GM19395 (cell line): ENCODE measurements around the gene HIF1A.
"Not testable (repeated sequence)": the region's sequence is repeated elsewhere in the genome, so short reads cannot be mapped to it uniquely, and the experiment has no call there.

Experiments used
- ATAC-seq: cut with Tn5 transposase; IDR thresholded peaks from one replicate; pipeline ENCODE4 v1.9.1; 2021; ENCODE audit warnings: mild to moderate bottlenecking, moderate library complexity; ENCODE audit not compliant: unreplicated experiment

HIF1A gene

DNA sequence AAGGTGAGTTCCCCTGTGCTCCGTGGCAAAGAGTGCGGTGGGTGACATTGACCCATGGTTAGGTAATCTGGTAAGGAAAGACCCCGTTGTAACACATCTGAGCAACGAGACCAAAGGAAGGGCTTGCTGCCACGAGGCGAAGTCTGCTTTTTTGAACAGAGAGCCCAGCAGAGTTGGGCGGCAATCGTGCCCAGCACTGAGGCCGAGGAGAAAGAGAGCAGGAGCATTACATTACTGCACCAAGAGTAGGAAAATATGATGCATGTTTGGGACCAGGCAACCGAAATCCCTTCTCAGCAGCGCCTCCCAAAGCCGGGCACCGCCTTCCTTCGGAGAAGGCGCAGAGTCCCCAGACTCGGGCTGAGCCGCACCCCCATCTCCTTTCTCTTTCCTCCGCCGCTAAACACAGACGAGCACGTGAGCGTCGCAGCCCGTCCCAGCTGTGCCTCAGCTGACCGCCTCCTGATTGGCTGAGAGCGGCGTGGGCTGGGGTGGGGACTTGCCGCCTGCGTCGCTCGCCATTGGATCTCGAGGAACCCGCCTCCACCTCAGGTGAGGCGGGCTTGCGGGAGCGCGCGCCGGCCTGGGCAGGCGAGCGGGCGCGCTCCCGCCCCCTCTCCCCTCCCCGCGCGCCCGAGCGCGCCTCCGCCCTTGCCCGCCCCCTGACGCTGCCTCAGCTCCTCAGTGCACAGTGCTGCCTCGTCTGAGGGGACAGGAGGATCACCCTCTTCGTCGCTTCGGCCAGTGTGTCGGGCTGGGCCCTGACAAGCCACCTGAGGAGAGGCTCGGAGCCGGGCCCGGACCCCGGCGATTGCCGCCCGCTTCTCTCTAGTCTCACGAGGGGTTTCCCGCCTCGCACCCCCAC, at the start of gene HIF1A:
Gene HIF1A, plus strand, starts transcription at position 684 of the 865 bp plus-strand sequence. CDS start 292 bp downstream, outside the sequence.
- peak; percentile 92 for ATAC-seq

DNA sequence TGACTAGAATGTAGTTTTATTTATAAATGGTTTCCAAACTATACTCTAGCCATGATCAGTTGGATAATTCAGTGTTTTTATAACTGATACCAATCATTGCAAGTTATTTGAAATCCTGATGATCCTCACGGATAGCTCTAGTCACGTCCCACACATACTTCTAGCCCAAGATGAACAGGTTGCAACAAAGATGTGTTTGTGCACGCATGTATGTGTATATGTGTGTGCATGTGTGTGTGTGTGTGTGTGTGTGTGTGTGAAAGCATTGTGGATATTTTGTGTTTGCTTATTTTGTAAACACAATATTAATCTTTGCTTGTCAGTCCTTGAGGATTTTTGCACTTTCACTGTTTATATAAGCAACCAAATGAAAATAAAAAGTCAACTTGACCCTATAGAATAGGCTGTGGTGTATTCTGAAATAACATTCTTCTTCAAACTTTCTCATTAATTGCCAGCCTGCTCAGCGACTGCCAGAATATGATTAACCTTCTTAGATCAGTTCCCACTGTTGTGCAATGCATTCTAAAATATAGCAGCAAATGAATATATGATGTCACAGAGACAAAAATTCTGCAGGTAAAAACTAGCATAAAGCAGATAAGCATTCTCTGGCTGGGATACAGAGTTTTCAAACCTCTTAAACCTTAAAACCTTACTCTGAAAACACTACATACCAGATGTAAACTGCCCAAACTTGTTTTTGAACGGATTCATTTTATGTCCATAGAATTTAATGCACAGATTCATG, 48.8 kb upstream of the HIF1A start:
- ATAC-seq, result no peak

DNA sequence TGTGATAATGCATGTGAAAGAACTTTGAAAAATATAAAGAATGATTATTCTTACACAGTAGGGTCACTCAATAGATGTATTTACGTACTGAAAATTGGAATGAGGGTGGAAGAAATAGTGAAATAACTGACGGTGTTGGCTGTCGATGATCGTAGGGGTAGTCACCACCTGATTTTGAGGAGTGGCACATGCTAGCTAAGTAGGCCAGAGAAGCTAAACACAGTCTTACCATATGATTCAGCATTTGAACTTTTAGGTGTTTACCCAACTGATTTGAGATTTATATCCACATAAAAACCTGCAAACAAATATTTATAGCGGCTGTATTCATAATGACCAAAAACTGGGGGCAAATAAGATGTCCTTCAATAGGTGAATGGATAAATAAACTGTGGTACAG, 47.6 kb upstream of the HIF1A start:
- ATAC-seq, result no peak

DNA sequence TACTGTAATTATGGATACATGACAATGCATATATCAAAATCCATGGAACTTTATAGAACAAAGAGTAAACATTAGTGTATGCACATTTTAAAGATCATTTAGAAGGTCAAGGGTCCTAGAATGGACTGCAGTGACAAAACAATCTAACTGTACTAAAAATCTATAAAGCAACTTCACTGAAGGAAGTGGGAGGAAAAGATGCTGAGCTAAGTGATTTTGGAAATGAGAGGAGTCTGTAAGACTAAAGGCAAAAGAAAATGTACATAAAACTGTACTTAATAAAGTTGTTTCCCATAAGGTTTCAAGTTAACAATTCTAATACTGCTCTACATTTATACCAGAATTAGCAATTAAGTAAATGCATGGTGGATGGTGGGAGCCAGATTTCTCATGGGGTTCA, 46.9 kb upstream of the HIF1A start:
- ATAC-seq, result no peak

DNA sequence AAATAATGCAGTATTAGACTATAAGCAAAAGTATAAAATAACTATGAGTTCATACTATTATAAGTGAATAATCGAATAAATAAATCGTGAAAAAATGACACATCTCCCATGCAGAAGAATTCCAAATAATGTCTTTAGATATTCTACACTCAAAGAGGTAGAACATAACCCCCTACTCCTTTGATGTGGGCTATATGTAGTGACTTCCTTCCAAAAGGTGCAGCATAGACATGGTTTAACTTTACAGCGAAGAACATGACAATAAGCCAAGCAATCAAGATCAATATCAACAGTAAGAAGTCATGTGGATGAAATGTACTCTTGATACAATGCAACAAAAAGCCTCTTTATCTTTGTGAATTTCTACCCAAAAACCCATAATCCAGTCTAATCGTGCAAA, 46.0 kb upstream of the HIF1A start:
- ATAC-seq, result no peak

DNA sequence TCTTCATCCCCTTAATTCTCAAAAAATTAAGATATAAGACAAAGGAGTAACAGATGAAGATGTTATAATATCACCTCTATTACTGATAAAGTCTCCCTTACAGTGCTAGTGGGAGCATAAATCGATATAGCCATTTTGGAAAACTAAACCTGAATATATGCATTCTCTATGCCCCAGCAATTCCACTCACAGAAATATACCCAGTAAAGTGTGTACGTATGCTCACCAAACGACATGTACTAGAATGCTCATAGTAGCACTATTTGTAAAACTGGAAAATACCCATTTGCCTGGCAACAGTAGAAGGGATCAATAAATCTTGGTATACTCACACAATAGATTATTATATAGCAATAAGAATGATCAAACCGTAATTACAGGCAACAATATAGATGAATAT, 44.0 kb upstream of the HIF1A start:
- ATAC-seq, result no peak

DNA sequence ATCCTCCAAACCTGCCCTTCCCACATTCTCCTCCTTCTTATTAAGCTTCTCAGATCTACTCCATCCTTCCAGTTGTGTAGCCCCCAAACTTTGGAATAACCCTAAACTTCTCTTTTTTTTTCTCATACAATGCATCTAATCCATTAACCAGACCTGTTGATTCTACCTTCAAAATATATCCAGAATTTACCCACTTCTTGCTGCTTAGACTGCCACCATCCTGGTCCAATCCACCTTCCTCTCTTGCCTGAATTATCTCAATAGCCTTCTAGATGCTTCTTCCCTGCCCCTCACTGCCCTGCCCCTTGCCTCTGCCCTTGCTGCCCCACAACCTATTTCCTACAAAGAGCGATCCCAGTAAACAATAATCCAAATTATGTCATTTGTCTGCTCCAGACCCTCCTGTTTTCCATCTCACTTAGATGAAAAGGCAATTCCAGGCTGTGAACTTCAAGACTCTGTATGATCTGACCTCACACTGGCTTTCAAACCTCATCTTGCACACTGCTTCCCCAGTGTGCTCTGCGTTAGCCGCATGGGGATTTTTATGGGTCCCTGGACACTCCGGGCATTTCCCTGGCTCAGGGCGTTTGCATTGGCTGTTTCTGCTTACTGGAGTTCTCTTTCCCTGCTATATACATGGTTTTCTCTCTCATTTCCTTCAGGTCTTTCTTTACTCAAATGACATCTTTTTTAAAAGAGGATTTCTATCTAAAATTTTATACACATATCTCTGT, 42.6 kb upstream of the HIF1A start:
- no peak for ATAC-seq

DNA sequence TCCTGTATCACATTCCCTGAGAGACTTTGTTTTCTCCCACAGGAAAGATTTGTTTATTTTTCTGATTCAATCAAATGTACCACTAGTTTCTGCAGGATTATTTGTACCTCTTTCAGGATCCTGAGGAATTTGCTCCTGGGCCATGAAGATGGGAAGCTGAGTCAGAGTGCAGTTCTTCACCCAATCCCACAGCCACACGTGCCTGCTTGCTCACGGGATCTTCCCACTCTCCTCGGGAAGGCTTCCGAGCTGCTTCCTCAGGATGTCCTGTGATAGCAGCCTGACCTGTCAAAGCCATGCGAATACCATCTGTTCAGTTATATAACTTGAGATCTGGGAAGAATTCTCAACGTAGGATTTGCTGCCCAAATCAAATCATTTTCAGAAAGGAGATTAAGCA, 41.8 kb upstream of the HIF1A start:
- ATAC-seq, result no peak

DNA sequence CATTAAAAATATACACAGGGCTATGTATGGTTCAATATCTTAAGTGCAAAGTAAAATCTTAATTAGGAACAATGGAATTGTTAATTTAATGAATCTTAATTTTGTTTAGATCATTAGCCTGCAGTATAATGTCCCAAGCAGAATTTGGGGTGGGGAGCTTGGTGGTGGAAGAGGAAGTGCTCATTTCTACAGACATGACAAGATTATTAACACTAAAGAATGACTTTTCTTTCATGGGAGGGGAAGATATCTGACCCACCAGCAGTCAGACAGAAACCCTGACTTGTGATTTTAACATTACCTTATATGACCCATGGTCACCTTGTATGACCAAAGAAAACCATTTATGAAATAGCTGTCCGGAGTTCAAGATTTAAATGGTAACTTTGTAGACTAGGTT, 41.3 kb upstream of the HIF1A start:
- ATAC-seq, result no peak

DNA sequence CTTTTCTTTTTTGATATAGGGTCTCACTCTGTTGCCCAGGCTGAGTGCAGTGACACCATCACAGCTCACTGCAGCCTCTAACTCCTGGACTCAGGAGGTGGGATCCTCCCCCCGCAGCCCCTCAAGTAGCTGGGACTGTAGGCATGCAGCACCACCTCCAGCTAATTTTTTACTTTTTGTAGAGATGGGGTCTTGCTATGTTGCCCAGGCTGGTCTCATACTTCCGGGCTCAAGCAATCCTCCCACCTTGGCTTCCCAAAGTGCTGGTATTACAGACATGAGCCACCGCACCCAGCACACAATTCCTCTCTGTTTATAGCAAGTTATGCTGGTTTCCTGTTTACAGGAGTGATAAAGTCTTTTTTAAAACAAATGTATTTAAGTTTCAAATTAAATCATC, 39.5 kb upstream of the HIF1A start:
- no peak for ATAC-seq

DNA sequence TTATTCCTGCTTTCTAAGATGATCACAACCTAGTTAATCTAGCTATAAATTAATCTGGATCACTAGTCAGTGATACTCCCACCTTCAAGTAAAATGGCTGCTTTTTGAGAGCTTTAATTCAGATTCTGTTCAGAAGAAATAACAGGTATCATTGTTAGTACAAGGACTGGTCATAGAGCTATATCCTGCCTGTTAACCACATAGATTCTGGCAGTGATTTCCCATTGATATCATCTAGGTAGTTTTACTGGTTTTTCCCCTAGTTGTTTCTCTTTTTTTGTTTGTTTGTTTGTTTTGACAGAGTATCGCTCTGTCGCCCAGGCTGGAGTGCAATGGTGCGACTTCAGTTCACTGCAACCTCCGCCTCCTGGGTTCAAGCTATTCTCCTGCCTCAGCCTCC, 39.0 kb upstream of the HIF1A start:
- ATAC-seq, result no peak

DNA sequence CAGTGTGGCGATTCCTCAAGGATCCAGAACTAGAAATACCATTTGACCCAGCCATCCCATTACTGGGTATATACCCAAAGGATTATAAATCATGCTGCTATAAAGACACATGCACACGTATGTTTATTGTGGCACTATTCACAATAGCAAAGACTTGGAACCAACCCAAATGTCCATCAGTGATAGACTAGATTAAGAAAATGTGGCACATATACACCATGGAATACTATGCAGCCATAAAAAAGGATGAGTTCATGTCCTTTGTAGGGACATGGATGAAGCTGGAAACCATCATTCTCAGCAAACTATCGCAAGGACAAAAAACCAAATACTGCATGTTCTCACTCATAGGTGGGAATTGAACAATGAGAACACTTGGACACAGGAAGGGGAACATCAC, 37.2 kb upstream of the HIF1A start:
- not testable (repeated sequence) for ATAC-seq

DNA sequence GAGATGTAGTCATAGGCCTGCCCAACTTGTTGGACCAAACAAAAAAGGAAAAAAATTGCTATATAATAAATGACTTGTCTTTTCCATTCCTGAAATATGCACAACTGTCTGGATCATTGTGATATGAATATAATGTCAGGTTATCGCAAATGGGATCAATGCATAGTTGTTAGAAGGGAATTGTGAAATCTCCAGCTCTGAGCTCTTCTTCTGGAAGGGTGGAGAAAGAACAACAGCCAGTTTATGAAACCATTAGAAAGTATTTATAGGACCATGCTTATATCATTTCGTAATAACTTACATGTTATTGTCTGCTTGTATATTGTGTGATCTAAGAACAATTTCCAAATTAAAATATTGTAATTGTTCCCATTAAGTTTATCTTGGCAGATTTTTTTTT, 35.7 kb upstream of the HIF1A start:
- ATAC-seq, result no peak

DNA sequence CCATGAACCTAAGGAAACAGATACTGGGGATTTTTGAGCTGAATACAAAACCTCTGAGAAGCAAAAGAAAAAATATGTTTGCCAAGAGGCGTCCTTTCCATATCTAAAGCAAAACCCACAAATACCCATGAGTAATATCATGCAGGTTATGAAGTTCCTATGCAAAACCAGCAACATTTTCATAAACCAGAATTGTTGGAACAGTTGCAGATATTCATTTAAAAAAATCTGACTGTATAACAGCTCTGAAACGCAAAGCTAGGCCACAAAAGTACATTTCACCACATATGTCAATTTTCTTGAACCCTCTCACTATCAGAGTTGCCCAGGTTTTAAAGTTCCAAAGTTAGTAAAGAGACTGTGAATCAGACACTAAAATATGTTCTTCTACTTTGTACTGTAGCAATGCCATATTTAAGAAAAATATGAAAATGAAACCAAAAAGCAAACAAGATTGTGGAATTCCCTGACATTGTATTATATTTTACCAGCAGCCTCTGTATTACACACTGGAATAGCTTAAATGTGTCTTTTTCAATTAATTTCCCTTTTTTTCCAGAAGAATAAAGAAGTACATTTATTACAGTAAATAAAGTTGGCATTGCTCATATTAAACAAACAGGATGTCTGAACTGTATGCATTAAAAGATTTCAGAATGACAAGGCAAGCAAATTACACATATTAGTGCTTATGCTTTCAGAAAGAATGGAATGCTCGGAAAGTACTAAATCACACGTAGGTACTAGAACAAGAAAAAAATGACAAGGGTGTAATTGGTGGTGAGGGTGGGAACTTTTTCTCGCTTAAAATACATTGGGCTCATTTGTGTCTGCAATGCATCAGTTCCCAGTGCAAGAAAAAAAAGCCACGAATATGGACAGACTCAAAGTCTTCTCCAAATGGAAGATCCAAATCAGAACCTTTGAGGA, 33.6 kb upstream of the HIF1A start:
- ATAC-seq, result peak; percentile 7

DNA sequence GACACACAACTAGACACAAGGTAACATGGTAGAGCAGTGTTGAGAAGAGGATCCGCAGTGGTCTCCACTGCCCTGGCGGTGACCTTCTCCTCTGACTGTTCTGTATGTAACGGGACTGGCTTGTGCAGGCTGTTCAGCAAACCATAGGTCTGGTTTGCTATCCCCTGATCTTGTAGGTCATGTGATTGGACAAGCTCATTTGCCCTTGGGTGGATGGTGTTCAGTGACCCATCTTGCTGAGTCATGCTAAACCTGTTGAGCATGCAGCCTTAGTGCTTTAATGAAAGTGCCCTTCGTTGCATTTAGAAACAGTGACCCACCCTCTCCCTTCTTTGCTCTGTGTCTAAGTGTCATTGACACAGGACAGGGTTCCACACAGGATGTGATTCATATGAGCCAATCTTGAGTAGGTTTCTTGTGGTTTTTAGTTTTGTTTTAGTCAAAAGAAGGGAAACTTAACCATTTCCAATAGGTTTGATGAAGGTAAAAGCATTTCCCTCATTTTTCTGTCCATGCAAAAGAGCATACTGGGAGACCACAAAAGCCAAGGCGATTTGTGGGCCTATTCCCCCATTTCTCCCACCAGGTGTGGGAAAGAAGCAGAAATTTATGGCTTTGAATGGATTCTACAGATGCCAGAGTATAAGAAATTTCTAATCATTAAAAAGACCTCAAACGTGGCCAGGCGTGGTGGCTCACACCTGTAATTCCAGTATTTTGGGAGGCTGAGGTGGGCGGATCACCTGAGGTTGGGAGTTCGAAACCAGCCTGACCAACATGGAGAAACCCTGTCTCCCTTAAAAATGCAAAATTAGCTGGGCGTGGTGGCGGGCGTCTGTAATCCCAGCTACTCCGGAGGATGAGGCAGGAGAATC, 32.6 kb upstream of the HIF1A start:
- peak; percentile 88 for ATAC-seq

DNA sequence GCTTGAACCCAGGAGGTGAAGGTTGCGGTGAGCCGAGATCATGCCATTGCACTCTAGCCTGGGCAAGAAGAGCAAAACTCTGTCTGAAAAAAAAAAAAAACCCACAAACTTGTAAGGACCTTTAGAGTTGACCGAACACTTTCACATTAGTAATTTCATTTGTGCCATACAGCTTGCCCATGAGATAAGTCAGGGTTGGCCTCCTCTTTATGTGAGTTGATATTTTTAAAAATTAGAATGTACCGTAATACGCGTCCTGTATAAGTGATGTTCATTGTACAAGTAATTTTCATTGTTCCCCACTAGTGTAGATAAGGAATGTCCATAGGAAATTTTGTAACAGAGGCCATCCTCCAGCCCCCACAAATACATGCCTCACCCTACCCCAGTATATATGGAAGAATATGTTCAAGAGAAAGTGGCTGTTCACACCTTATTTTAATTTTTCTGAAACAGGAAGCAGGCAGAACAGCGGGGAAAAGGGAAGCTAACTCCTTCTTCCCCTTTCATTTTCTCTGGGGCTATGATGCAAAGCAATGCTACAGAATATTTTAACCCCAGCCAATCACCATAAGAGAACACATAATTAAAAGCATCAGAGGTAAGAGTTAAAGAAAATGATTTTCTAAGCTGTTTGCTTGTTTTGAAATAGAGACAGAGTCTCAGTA, 31.9 kb upstream of the HIF1A start:
- ATAC-seq, result no peak

DNA sequence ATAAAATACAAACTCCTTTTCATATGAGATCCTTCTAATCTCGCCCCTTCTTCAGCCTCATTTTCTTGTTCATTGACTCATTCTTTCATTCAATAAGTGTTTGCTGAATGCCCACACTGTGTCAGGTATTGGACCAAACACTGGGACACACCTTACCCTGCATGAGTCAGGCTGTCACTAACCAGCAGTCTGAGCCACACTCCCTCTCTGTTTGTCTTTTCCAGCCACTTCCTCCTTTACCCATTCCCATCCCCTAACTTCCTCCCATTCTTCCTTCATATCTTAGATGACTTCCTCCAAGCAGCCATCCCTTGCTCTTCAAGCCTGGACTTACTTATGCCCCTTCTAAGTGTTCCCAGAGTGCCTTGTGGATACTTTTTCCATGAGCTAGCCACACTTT, 27.0 kb upstream of the HIF1A start:
- no peak for ATAC-seq

DNA sequence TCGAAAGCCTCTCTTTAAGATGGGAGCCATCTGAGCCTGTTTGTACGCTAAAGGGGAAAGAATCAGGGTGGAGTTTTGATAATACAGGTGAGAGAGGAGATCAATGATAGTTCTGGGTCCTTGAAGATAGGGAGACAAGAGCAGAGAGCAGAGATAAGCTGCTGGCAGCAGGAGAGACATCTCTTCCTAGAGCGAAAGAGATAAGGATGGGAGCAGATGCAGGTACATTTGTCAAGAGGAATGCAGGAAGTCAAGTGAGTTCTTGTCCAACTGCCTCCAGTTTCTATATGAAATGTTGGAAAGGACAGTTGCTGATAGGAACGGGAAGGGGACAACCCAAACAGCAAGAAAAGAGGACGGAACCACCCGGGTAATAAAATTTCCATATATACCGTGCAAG, 24.7 kb upstream of the HIF1A start:
- no peak for ATAC-seq

DNA sequence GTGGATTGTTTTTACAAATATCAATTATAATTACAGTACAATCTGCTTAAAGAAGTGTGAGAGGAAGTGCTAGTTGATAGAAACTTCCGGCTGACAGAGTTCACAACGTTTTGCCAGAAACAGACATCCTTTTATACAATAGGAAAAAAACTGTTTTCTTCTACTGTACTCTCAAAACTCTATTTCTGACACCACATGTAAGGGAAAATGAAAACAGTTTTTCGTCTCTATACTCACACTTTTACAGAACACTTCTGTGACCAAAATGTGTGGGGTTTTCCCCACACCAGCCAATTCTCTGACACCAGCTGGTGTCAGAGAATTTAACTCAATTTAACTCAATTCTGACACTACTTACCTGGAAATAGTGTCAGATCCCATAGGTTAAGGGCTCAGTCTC, 24.2 kb upstream of the HIF1A start:
- ATAC-seq, result peak; percentile 95
